GM21825 (cell line): ENCODE results near the gene NDRG4.
"Not testable (repeated sequence)": the region's sequence is repeated elsewhere in the genome, so short reads cannot be mapped to it uniquely, and the experiment has no call there.

Experiments used
- ATAC-seq: cut with Tn5 transposase; IDR thresholded peaks from one replicate; pipeline ENCODE4 v1.9.1; 2021; ENCODE audit warnings: mild to moderate bottlenecking, moderate library complexity; ENCODE audit not compliant: unreplicated experiment

The NDRG4 gene

GRCh38 chr16:58464916-58465731, 34.8 kb upstream of the NDRG4 start:
- ATAC-seq: no peak

- ATAC-seq: no peak
Measured at GRCh38 chr16:58465817-58466216, 34.1 kb upstream of the NDRG4 start.

GRCh38 chr16:58466396-58466795, 33.5 kb upstream of the NDRG4 start:
- no peak for ATAC-seq

GRCh38 chr16:58467905-58468304, 32.0 kb upstream of the NDRG4 start:
- ATAC-seq: no peak

- no peak for ATAC-seq
Measured at GRCh38 chr16:58471209-58471975, 28.6 kb upstream of the NDRG4 start.

GRCh38 chr16:58472266-58472665, 27.7 kb upstream of the NDRG4 start:
- no peak for ATAC-seq

GRCh38 chr16:58472827-58473226, 27.1 kb upstream of the NDRG4 start:
- ATAC-seq: no peak

GRCh38 chr16:58474296-58474695, 25.6 kb upstream of the NDRG4 start:
- ATAC-seq: no peak

GRCh38 chr16:58475091-58475619, 24.8 kb upstream of the NDRG4 start:
- no peak for ATAC-seq

GRCh38 chr16:58476791-58477190, 23.2 kb upstream of the NDRG4 start:
- ATAC-seq: no peak

GRCh38 chr16:58478427-58478826, 21.5 kb upstream of the NDRG4 start:
- ATAC-seq: no peak

- no peak for ATAC-seq
Measured at GRCh38 chr16:58481226-58481869, 18.6 kb upstream of the NDRG4 start.

- ATAC-seq: no peak
Measured at GRCh38 chr16:58481931-58482330, 18.0 kb upstream of the NDRG4 start.

GRCh38 chr16:58485184-58485887, 14.6 kb upstream of the NDRG4 start:
- no peak for ATAC-seq

- ATAC-seq: peak; percentile 78
Measured at GRCh38 chr16:58487566-58488351, 12.2 kb upstream of the NDRG4 start.

- ATAC-seq: no peak
Measured at GRCh38 chr16:58488531-58488930, 11.4 kb upstream of the NDRG4 start.

- ATAC-seq: no peak
Measured at GRCh38 chr16:58490065-58490464, 9.9 kb upstream of the NDRG4 start.

GRCh38 chr16:58490539-58490938, 9.4 kb upstream of the NDRG4 start:
- ATAC-seq: not testable (repeated sequence)

GRCh38 chr16:58492066-58492465, 7.9 kb upstream of the NDRG4 start:
- ATAC-seq: no peak

GRCh38 chr16:58492735-58493134, 7.2 kb upstream of the NDRG4 start:
- ATAC-seq: no peak
